GM23248 (cell line): Measurements from ENCODE around the gene CARMIL1.

Experiments
- EZH2 ChIP-seq: fragments of 200-600 bp; sonication (generic); IDR thresholded peaks from 2 replicates; pipeline ENCODE4 v1.6.1; 2018; ENCODE audit warnings: antibody characterized with exemption, mild to moderate bottlenecking; ENCODE audit not compliant: insufficient read depth, poor library complexity, severe bottlenecking
- EZH2phosphoT487 ChIP-seq: fragments of 200-600 bp; sonication (generic); IDR thresholded peaks from 2 replicates; pipeline ENCODE4 v1.6.1; 2018; ENCODE audit warnings: antibody characterized with exemption, moderate library complexity, mild to moderate bottlenecking, low read depth; ENCODE audit not compliant: insufficient read depth

DNA sequence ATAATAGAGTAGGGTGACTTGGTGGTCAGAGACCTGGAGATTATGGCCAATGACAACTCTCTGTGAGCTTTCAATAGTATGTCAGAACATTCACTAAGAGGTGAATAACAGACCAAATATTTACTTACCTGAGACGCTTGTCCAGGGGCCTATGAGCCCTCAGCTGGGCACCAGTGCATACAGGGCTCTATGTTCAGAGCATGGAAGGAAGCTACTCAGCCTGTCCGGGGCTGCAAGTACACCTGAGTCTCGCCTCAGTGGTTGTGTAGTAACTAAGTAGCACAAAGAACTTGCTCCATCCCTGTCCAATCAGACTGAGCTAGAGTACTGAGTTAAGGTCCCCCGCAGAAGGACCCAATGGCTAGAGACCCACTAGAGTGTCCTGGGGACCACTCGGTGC, 361.3 kb downstream of the CARMIL1 start:
- no peak for TF ChIP-seq EZH2
- no peak for TF ChIP-seq EZH2phosphoT487
